ENCODE data around the gene CACNA1G. TPM values are rescaled to one million over a fixed set of nuclear protein-coding genes. Genes with fewer than 3 reads are reported as not detected.

The CACNA1G gene
- polyA plus RNA-seq, 1 donor (not counting 4 experiments of a cell fraction or from before 2014, with no cell fraction given) = 0.07 TPM

GRCh38 chr17:50651661-50652060 lies 91.1 kb downstream of the CACNA1G start:
- Histone ChIP-seq H2AFZ (ENCODE audit: control insufficient read depth, low read length) (no peak overlapping the region), H3K4me3 (ENCODE audit: control insufficient read depth in 2 of 3, extremely low read depth in 1 of 3, insufficient read depth in 2 of 3, low read depth in 1 of 3, low read length in 3 of 3) (no peak overlapping the region), H3K27ac (ENCODE audit: control insufficient read depth, insufficient read depth, low read length) (no peak overlapping the region), H3K27me3 (ENCODE audit: control insufficient read depth, extremely low read depth, insufficient read depth, low read length) (no peaks in the 10 kb centered on the region), H3K4me2 (ENCODE audit: control insufficient read depth, extremely low read depth, insufficient read depth, low read depth, low read length) (no peak overlapping the region), H3K9me1 (ENCODE audit: control insufficient read depth, extremely low read depth, insufficient read depth, low read length) (no peaks in the 10 kb centered on the region), H3K36me3 (ENCODE audit: control insufficient read depth in 2 of 2, extremely low read depth in 1 of 2, insufficient read depth in 2 of 2, low read length in 2 of 2) (peaks cover 0 to 5% of the 10 kb centered on the region in 2 experiments), H4K20me1 (ENCODE audit: control insufficient read depth, extremely low read depth, insufficient read depth, low read length) (no peaks in the 10 kb centered on the region), H3K79me2 (ENCODE audit: control insufficient read depth, insufficient read depth, low read length) (peaks cover 5% of the 10 kb centered on the region), H3K9ac (ENCODE audit: control insufficient read depth, extremely low read depth, insufficient read depth, low read length) (no peak overlapping the region), H3K9me3 (ENCODE audit: control insufficient read depth, low read depth, low read length) (no peaks in the 10 kb centered on the region), H3K4me1 (ENCODE audit: control insufficient read depth, extremely low read depth, insufficient read depth, low read length) (no peaks in the 10 kb centered on the region)
- DNase-seq (ENCODE audit: low read depth, low spot score) (no peak), FAIRE-seq (no peak)
- TF ChIP-seq CTCF (optimal IDR thresholded peaks at IDR 0.05 in 1 of 3, IDR thresholded peaks at IDR 0.05 in 1 of 3, conservative IDR thresholded peaks at IDR 0.05 in 1 of 3; ENCODE audit: extremely low read depth in 1 of 3, insufficient read depth in 2 of 3, low read length in 3 of 3) = no peak
- TF ChIP-seq EZH2 (IDR thresholded peaks at IDR 0.05; ENCODE audit: low read length) = no peak
- dilution Hi-C loops (cut with MboI; ENCODE audit: extremely low pct_ligation_motif_present, low sequenced_read_pairs) = no loop called here

GRCh38 chr17:50653738-50654137 lies 93.2 kb downstream of the CACNA1G start:
- no peaks in the 10 kb centered on the region for H4K20me1 ChIP-seq (ENCODE audit: control insufficient read depth, extremely low read depth, insufficient read depth, low read length)
- no peak overlapping the region for H3K4me3 ChIP-seq (ENCODE audit: control insufficient read depth in 2 of 3, extremely low read depth in 1 of 3, insufficient read depth in 2 of 3, low read depth in 1 of 3, low read length in 3 of 3)
- no peak overlapping the region for H3K9ac ChIP-seq (ENCODE audit: control insufficient read depth, extremely low read depth, insufficient read depth, low read length)
- H3K9me3 ChIP-seq (ENCODE audit: control insufficient read depth, low read depth, low read length) = no peaks in the 10 kb centered on the region
- FAIRE-seq (no peak), DNase-seq (ENCODE audit: low read depth, low spot score) (no peak)
- H3K36me3 ChIP-seq (ENCODE audit: control insufficient read depth in 2 of 2, extremely low read depth in 1 of 2, insufficient read depth in 2 of 2, low read length in 2 of 2) = peaks cover 0 to 13% of the 10 kb centered on the region in 2 experiments
- H3K9me1 ChIP-seq (ENCODE audit: control insufficient read depth, extremely low read depth, insufficient read depth, low read length) = no peaks in the 10 kb centered on the region
- H3K27me3 ChIP-seq (ENCODE audit: control insufficient read depth, extremely low read depth, insufficient read depth, low read length) = no peaks in the 10 kb centered on the region
- H3K4me2 ChIP-seq (ENCODE audit: control insufficient read depth, extremely low read depth, insufficient read depth, low read depth, low read length) = no peak overlapping the region
- no peak overlapping the region for H2AFZ ChIP-seq (ENCODE audit: control insufficient read depth, low read length)
- H3K27ac ChIP-seq (ENCODE audit: control insufficient read depth, insufficient read depth, low read length) = no peak overlapping the region
- no peak for TF ChIP-seq CTCF (optimal IDR thresholded peaks at IDR 0.05 in 1 of 3, IDR thresholded peaks at IDR 0.05 in 1 of 3, conservative IDR thresholded peaks at IDR 0.05 in 1 of 3; ENCODE audit: extremely low read depth in 1 of 3, insufficient read depth in 2 of 3, low read length in 3 of 3)
- no peak for TF ChIP-seq EZH2 (IDR thresholded peaks at IDR 0.05; ENCODE audit: low read length)
- H3K79me2 ChIP-seq (ENCODE audit: control insufficient read depth, insufficient read depth, low read length) = peaks cover 2% of the 10 kb centered on the region
- no peaks in the 10 kb centered on the region for H3K4me1 ChIP-seq (ENCODE audit: control insufficient read depth, extremely low read depth, insufficient read depth, low read length)
- dilution Hi-C loops (cut with MboI; ENCODE audit: extremely low pct_ligation_motif_present, low sequenced_read_pairs) = no loop called here
